D341Med (cell line): ENCODE measurements around the gene PLEKHG3.

Source experiments
- DNase-seq: peaks from one replicate; pipeline ENCODE4 v3.0.0; 2012; ENCODE audit warnings: low spot score

The PLEKHG3 gene

DNA sequence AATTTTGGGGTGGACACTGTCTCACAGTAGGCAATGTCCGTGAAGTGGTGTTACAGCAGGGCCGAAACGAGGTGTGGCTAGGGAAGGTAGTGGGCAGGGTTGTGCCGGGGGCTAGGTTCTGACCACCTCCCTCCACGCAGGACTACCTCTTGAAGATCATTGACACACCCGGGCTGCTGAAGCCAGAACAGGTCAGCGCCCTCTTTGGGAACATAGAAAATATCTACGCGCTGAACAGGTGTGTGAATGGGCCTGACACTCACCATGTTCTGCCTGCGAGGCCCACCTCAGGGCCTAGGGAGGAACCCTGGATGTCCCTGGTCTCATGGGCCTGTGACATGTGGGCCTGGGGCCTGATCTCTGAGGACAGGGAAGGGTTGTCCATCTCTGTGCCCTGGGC, 24.6 kb downstream of the PLEKHG3 start:
- DNase-seq: no peak

DNA sequence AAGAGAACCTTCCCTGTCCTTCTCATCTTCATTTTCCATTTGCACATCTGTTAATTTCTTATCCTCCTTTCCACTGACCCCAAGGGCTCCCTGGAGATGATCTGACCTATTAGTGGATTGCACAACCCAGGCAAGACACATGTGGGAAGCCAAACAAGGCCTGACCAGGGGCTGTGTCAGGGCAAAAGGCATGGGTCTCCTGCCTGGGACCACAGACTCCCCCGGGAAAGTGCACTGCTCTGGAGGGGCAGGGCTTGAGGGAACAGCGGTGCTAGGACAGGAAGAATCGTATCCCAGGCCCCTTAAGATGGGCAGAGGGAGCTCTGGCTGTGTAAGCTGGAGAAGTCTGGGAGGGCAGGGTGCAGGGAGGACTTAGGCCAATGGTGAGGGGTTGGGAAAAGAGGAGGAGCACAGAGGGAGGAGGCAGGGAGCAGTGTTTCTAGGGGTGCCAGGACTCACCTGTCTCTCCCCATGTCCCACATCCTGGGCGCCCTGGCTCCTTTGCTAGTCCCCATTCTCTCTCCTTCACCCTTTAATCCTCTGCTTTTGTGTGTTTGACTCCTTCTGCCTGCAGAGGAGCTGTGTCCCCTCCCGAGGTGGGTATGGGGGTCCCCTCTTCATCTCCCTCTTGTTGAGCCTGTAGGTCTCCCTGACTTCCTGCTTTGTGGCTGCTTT, 25.3 kb downstream of the PLEKHG3 start:
- no peak for DNase-seq

DNA sequence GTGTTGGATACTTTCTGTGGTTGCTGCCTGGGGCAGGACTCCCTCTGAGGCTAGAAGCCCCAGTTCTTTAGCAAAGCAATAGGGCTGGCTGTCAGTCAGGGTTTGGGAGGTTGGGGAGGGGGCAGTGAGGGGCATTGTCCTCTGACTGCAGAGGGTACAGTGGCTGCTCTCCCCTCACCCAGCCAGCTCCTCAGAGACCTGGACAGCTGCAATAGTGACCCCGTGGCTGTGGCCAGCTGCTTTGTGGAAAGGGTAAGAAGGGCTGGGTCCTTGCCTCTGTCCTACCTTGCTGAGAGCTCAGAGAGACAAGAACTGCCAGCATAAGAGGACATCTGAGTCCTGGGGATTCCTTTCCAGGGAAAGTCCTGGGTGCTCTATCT, 25.8 kb downstream of the PLEKHG3 start:
- DNase-seq: no peak

DNA sequence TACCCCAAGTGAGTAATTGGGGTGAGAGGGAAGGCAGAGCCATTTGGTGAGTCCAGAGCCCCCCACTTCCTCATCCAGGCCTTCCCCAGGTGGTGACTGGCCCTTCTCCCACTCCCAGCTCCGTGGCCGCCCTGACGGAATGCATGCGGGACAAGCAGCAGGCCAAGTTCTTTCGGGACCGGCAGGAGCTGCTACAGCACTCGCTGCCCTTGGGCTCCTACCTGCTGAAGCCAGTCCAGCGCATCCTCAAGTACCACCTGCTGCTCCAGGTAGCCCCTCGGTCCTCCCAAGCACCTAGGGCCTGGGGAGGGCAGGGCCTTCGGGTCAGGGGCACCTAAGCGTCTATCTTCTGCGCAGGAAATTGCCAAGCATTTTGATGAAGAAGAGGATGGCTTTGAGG, 26.5 kb downstream of the PLEKHG3 start:
- no peak for DNase-seq

DNA sequence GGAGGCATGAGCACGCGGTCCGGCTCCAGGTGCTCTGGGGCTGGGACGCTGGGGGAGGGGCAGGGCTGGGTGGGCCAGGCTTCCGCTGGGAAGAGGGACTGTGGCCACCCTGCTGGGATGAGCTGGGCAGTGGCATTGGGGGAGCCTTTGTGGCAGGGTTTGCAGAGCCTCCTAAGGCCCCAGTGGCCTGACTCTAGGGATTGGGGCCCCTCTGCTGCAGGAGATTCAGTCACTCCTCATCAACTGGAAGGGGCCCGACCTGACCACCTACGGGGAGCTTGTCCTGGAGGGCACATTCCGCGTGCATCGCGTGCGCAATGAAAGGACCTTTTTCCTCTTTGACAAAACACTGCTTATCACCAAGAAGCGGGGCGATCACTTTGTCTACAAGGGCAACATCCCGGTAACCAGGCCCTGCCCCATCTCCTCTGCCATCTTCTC, 26.9 kb downstream of the PLEKHG3 start:
- no peak for DNase-seq

DNA sequence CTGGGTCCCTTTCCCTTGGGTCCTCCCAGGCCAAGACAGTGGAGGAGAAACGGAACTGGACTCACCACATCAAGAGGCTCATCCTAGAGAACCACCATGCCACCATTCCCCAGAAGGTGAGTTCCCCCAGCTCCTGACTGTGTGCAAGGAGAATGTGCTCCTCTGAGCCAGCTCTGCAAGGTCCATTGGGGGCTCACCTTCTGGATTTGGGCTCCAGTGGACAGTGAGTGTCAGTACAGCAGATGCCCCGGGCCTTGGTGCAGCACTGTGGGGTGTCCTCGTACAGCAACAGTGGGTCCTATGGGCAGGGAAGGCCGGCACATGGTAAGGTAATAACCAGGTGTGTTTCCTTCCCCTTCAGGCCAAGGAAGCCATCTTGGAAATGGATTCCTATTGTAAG, 27.8 kb downstream of the PLEKHG3 start:
- DNase-seq: no peak

DNA sequence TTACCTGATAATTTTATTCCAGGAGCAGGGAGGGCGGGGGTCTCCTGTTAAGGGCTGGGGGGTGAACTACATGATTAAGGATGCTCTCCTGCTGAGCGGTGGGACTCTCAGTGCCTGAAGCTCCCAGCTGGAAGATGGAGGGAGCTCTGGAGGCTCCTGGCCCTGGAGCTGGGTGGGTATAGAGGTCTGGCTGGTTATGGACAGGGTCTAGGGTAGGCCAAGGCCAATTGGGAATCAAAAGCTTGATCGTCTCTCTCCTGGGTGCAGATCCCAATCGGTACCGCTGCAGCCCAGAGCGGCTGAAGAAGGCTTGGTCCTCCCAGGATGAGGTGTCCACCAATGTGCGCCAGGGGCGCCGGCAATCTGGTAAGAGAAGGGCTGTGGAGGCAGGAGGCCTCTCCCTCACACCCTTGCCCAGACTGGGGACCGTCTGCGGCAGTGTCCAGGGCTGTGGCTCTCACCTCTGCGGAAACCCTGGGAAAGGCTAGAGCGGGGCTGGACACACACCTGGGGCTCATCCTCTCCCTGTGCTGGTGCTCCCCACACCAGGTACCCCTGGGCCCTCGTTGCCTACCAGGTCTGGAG, 28.4 kb downstream of the PLEKHG3 start:
- DNase-seq: no peak

DNA sequence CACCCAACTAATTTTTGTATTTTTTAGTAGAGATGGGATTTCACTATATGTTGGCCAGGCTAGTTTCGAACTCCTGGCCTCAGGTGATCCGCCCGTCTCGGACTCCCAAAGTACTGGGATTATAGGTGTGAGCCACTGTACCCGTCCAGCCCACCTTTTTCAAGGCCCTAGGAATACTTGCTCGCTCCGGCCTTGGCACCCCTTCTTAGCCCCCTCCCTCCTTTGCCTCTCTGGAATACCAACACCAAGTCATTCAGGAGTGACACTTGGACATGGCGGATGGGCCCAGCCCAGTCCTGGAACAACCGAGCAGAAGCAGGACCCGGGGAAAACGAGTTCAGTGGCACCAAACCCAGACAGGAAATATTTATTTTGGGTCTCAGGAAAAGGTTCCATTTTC, 29.1 kb downstream of the PLEKHG3 start:
- no peak for DNase-seq

DNA sequence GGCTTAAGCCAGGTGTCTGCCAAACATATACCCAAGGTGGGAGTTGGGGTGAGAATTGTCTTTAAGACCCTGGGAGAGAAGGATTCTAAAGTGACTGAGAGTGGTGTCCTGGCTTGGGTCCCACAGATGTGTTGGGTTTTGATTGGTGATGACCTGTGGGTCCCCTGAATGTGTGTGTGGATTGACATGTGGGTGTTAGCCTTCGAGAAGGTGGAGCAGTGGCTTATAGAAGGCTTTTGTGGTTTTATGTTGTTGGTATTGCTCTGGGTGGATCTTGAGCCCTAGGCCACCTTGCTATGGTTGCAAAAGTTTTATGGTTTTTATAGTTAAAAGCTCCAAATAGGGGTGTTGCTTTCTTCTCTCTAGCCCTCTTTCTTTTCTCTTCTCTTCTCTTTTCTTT, 29.7 kb downstream of the PLEKHG3 start:
- no peak for DNase-seq

DNA sequence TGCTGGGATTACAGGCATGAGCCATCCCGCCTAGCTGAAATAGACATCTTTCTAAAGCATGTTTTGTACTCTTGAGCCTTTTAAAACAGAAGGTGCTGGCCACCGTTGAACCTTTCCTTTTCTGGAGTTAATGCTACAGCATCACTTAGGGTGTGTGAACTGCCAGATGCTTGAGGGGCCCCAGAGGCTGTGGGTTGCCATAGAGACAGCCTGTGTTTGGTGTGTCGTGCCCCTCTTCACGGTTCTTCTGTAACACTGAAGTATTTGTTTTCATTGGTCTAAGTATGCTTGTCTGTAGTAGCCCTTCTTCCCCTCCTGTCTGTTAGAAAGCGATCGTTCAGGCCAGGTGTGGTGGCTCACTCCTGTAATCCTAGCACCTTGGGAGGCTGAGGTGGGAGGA, 30.8 kb downstream of the PLEKHG3 start:
- DNase-seq: no peak

DNA sequence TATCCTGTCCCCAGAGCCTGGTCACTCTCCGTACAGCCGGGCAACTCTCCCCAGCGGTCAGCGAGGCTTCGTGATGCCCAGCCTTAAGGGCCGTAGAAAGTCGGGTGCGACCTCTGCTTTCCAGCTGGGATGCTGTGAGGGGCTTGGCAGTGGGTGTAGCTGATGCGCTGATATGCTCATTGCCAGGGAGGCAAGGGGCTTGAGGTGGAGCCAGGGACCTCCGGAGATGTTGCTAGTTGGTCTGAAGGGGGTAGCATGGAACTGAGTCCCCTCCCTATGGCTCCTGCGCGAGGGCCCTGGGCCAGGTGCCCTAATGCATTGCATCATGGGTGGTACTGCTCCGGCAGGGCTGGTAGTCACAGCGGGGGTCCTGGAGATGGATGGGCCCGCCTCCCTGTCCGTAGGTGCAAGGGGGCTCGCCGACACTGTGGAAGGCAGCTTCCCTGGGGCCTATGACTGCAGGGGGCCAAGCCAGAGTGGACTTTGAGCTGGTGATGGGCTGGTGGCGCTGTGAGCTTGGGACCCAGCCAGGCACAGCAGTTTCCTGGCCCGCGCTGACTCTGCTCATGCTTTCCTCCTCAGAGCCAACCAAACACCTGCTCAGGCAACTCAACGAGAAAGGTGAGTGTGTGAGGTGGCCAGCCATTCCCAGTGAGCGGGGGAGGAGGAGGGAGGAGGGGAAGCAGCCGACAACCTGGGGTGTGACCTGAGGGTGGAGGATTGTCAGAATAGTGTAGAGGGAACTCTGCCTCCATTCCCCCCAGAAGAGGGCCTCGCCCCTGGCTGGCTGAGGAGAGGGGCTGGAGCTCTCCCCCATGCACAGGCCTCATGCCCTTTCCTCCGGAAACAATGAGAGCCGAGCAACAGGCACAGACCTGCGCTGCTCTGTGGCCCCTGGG, 32.3 kb downstream of the PLEKHG3 start:
- DNase-seq: no peak

DNA sequence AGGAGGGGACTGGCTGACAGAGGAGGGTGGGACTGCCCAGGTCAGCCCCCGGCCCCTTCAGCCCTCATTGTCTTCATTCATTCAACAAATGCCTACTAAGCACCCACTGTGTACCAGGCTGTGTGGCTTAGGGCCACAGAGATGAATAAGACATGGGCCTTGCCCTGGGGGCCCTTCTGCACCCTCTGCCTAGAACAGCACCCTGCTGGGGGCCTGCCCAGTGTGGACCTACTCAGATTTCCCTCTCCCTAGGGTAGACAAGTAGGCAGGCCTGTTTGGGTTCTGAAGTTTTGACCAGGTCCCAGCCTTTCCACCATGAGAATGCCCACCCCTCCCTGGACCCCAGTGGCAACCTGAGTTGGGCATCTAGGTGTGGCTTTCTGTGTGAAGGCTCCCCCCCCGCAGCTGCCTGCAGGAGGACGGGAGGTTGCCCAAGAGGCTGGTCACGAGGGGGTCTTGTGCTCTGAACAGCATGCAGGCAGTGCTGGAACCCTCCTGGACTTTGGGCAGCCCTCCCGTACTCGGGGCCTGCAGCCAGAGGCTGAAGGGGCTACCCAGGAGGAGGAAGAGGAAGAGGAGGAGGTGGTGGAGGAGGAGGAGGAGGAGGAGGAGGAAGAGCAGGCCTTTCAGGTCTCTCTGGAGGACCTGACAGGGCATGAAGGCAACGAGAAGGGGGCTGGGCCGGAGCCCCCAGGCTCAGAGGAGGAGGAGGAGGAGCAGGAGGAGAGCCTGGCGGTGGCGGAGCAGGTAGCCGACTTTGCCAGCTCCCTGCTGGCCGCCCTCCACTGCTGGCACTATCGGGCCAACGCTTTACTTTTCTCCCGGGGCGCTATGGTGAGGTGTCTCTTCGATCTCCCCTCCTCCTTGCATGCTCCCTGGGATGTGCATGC, 33.4 kb downstream of the PLEKHG3 start:
- no peak for DNase-seq

DNA sequence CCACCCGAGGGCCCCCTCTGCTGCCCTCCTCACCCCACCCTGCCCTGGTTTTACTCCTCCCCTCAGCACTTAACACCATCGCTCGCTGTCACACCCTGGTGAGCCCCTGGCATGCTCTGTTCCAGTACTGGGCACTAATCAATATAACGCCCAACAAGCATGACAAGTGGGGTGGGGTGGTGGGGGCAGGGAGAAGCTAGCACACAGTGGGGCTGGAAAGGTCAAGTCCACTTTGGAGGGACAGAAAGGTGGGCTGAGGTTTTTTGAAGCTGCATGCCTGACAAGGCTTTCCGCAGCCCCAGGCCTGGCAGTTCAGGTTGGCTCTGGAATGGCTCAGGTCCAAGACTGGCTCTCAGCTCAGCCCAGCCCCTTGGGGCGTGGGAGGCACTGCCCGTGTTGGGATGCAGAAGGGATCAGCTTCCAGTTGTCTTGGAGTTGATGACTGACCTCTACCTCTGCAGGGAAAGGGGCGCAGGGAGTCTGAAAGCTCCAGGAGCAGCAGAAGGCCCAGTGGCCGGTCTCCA, 34.1 kb downstream of the PLEKHG3 start:
- no peak for DNase-seq

DNA sequence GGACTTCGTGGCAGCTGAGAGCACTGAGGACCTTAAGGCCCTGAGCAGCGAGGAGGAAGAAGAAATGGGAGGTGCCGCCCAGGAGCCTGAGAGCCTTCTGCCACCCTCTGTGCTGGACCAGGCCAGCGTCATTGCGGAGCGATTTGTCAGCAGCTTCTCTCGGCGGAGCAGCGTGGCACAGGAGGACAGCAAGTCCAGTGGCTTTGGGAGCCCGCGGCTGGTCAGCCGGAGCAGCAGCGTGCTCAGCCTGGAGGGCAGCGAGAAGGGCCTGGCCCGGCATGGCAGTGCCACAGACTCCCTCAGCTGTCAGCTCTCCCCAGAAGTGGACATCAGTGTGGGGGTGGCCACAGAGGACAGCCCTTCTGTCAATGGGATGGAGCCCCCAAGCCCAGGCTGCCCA, 37.0 kb downstream of the PLEKHG3 start:
- no peak for DNase-seq

DNA sequence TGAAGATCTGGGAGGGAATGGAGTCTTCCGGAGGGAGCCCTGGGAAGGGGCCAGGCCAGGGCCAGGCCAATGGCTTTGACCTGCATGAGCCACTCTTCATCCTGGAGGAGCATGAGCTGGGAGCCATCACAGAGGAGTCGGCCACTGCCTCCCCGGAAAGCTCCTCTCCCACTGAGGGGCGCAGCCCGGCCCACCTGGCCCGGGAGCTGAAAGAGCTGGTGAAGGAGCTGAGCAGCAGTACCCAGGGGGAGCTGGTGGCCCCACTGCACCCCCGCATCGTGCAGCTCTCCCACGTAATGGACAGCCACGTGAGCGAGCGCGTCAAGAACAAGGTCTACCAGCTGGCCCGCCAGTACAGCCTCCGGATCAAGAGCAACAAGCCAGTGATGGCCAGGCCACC, 37.7 kb downstream of the PLEKHG3 start:
- no peak for DNase-seq

DNA sequence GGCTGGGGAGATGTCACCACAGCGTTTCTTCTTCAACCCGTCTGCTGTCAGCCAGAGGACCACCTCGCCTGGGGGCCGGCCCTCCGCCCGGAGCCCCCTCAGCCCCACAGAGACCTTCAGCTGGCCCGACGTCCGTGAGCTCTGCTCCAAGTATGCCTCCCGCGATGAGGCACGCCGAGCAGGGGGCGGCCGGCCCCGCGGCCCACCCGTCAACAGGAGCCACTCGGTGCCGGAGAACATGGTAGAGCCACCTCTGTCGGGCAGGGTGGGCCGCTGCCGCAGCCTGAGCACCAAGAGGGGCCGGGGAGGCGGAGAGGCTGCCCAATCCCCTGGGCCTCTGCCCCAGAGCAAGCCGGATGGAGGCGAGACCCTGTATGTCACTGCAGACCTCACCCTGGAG, 38.8 kb downstream of the PLEKHG3 start:
- DNase-seq: no peak

DNA sequence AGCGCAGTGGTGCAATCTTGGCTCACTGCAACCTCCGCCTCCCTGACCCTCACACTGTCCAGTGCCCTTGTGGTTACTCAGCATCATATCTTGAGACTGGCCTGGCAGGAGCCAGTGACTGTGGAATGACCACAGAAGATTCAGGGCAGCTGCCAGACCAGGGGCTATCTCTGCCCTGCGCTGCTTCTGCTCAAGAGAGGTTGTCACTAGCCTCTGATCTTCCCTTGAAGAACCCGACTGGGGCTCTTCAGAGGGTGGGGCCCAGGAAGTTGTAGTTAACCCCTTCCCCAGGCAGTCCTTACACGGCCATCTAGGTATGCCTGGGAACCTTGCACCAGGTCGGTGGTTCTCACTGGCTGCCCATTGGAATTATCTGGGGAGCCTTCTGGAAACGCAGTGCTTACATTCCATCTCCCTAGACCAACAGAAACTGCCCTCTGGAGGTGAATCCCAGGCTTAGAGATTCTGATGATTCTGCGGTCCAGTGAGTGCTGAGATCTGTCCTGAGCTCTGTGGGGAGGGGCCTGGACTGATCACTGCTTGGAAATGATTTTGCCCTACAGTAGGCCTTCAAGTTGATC, 41.4 kb downstream of the PLEKHG3 start:
- no peak for DNase-seq

DNA sequence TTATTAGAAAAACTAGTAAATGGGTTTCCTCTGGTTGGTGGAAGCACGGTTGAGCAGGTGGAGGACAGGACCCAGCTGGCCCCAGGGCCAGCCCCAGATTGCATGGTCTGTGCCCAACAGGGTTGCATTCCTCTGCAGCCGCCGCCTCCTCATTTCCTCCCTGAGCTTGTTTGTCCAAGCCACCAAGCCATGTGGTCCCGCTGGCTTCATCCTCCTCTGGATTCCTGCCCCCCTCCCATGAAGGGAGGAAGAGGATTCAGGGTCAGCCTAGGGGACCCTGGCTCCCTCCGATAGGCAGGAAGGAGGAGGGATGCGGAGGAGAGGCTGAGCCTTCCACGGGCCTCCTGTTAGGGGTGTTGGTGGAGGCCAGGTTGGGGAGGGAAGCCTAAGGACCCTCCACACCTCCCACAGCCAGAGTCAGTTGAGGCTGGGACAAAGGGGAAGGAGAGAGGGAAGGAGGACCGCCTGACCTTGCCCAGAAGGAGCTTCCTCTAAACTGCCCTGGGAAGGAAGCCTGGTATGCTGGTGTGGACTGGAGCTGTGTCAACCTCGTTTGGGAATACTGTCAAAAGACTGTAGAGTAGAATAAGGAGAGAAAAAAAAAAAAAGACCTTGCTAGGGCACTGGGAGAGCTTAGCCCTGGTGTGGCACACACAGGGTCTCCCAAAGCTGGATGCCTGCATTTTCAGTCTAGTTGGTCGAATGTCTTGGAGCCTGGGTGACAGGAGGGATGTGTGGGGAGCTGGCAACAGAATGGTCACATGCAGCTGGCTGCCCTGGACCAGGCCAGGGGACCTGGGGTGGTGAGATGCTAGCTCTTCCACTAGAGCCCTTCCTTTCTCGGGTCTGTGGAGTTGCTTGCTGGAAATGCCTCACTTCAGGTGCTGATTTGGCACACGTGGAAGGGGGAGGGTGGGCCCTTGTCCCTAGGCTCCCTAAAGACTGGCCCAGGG, 42.4 kb downstream of the PLEKHG3 start:
- no peak for DNase-seq

DNA sequence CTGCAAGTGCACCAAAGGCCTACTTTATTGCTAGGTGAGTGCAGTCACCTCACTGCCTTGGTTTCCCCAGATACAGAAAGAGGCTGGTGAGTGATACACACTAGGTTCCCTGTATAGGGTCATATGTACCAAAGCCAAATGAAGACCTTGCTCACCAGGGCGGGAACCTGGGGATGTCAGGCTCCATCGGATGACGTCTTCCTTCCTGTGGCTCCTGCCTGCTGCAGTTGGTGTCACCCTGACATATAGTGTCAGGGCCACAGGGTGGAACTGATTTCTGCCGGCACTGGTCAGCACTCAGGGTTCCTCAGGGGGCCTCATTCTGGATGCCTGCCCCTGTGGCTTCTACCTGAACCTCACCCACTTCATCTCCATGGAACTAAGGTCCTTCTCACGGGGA, 43.1 kb downstream of the PLEKHG3 start:
- no peak for DNase-seq

DNA sequence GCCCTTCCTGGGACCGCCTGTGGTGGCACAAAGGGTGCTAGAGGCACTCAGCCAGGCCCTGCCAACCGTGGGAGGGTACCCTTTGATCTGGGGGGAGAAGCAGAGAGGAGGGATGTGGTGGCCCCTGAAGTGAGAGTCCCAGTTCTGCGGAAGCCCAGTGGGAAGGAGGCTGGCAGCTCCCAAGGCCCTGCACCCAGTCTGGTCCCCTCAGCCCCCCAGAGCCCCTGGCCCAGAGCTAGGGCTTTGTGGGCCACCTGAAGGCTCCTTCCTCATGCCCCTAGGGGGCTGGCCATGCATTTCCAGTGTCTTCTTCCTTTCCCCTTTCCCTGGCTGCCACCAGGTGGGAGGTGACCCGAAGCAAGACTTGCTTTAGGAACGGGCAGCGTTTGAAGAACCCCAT, 44.3 kb downstream of the PLEKHG3 start:
- DNase-seq: no peak
